AG09319 (cell line): ENCODE measurements around the gene ATP13A5.

Experiments
- DNase-seq: peaks from one replicate; pipeline ENCODE4 v3.0.0-alpha.2; 2010; ENCODE audit warnings: low read depth; ENCODE audit errors: extremely low read depth
- TF ChIP-seq, protein P1 (sequence below): IDR thresholded peaks from 2 replicates; pipeline ENCODE4 v1.5.1; 2011; ENCODE audit warnings: low read depth, mild to moderate bottlenecking, inconsistent platforms, low read length, moderate library complexity

The ATP13A5 gene

GRCh38 chr3:193396451-193397244 is 18.1 kb upstream of the ATP13A5 start:
- TF ChIP-seq, protein P1, sequence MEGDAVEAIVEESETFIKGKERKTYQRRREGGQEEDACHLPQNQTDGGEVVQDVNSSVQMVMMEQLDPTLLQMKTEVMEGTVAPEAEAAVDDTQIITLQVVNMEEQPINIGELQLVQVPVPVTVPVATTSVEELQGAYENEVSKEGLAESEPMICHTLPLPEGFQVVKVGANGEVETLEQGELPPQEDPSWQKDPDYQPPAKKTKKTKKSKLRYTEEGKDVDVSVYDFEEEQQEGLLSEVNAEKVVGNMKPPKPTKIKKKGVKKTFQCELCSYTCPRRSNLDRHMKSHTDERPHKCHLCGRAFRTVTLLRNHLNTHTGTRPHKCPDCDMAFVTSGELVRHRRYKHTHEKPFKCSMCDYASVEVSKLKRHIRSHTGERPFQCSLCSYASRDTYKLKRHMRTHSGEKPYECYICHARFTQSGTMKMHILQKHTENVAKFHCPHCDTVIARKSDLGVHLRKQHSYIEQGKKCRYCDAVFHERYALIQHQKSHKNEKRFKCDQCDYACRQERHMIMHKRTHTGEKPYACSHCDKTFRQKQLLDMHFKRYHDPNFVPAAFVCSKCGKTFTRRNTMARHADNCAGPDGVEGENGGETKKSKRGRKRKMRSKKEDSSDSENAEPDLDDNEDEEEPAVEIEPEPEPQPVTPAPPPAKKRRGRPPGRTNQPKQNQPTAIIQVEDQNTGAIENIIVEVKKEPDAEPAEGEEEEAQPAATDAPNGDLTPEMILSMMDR, result no peak
- no peak for DNase-seq

DNA sequence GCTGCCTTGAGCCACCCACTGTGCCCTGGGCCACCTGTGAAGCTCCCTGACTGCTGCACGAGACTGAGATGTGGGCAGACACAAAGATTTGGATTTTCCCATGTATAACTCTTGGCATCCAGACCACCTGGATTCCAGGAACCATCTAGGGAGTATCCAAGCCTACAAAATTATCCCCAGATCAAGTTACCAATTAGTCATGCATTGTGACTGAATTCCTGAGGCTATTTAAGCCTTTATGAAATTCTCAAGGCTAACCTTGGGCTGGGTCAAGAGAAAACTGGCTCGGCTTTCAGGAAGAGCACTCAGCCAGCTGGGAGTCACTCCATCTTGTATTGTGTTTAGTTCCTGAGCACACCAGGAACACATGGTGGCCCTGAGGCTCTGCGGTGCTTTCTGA is 13.3 kb upstream of the ATP13A5 start:
- TF ChIP-seq, protein P1, result no peak
- no peak for DNase-seq

- TF ChIP-seq, protein P1, result no peak
- no peak for DNase-seq
Measured at GRCh38 chr3:193389335-193389734, 10.8 kb upstream of the ATP13A5 start.

DNA sequence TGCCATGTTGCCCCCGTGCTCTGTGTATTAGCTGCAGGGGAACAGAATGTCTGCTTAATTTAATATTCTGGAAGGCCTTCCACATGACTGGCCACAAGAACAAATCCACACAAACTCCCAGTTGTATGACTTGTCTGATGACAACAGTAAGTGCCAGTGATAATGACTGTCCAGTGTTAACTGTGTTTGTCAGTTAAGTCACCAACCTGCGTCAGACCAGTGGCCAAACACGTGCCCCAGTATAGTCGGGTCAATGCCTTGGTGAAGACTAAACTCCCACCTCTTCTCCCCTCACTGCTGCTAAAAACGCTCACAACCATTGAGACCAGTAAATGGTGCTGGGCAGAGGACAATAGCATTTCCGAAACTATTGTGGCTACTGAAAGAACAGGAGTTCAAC is 9.8 kb upstream of the ATP13A5 start:
- TF ChIP-seq, protein P1, result no peak
- no peak for DNase-seq

- TF ChIP-seq, protein P1, result no peak
- DNase-seq, result no peak
Measured at GRCh38 chr3:193387596-193387995, 9.0 kb upstream of the ATP13A5 start.

GRCh38 chr3:193377591-193377990 is 962 bp downstream of the ATP13A5 start:
- TF ChIP-seq, protein P1, result no peak
- no peak for DNase-seq

- TF ChIP-seq, protein P1, result no peak
- DNase-seq, result no peak
Measured at GRCh38 chr3:193375614-193376013, 2.9 kb downstream of the ATP13A5 start.
